HG02678 (cell line): ENCODE results near the gene ST14.

Experiments
- ATAC-seq: cut with Tn5 transposase; IDR thresholded peaks from one replicate; pipeline ENCODE4 v1.9.1; 2021; ENCODE audit warnings: mild to moderate bottlenecking, moderate library complexity; ENCODE audit not compliant: unreplicated experiment

ST14 gene

GRCh38 chr11:130159657-130160497 is at the start of gene ST14:
Gene ST14, plus strand, starts transcription at chr11:130159782. Its CDS starts 198 bp downstream, at chr11:130159980.
- ATAC-seq = no peak

GRCh38 chr11:130110339-130111108 is 49.1 kb upstream of the ST14 start:
- no peak for ATAC-seq

- ATAC-seq = no peak
These were observed 47.3 kb upstream of the ST14 start for GRCh38 chr11:130112071-130112830.

- no peak for ATAC-seq
These were observed 45.3 kb upstream of the ST14 start for GRCh38 chr11:130114281-130114680.

GRCh38 chr11:130114726-130115125 is 44.9 kb upstream of the ST14 start:
- no peak for ATAC-seq

GRCh38 chr11:130115218-130115617 is 44.4 kb upstream of the ST14 start:
- ATAC-seq = no peak

- ATAC-seq = peak; percentile 90
These were observed 41.4 kb upstream of the ST14 start for GRCh38 chr11:130118165-130118564.

GRCh38 chr11:130118636-130119387 is 40.8 kb upstream of the ST14 start:
- ATAC-seq = peak; percentile 67

GRCh38 chr11:130120045-130120444 is 39.5 kb upstream of the ST14 start:
- ATAC-seq = no peak

- no peak for ATAC-seq
These were observed 38.1 kb upstream of the ST14 start for GRCh38 chr11:130121445-130121978.

- no peak for ATAC-seq
These were observed 37.4 kb upstream of the ST14 start for GRCh38 chr11:130122141-130122575.

- ATAC-seq = no peak
These were observed 36.1 kb upstream of the ST14 start for GRCh38 chr11:130123414-130124040.

GRCh38 chr11:130124096-130124495 is 35.5 kb upstream of the ST14 start:
- ATAC-seq = no peak

- no peak for ATAC-seq
These were observed 33.9 kb upstream of the ST14 start for GRCh38 chr11:130125638-130126037.

GRCh38 chr11:130126516-130126915 is 33.1 kb upstream of the ST14 start:
- no peak for ATAC-seq

GRCh38 chr11:130127509-130127908 is 32.1 kb upstream of the ST14 start:
- no peak for ATAC-seq

- no peak for ATAC-seq
These were observed 31.0 kb upstream of the ST14 start for GRCh38 chr11:130128626-130129025.

GRCh38 chr11:130129922-130130321 is 29.7 kb upstream of the ST14 start:
- ATAC-seq = no peak

GRCh38 chr11:130131961-130132850 is 27.4 kb upstream of the ST14 start:
- ATAC-seq = peak; percentile 77
